ENCODE data around the gene PLK1. TPM values are rescaled to one million over a fixed set of nuclear protein-coding genes. Genes with fewer than 3 reads are reported as not detected.

Gene PLK1
- total and polyA plus RNA-seq, 2 of the 13 experiments (the other 11 are each of a cell fraction or from before 2014, with no cell fraction given): 71.5 to 76.3 TPM

DNA sequence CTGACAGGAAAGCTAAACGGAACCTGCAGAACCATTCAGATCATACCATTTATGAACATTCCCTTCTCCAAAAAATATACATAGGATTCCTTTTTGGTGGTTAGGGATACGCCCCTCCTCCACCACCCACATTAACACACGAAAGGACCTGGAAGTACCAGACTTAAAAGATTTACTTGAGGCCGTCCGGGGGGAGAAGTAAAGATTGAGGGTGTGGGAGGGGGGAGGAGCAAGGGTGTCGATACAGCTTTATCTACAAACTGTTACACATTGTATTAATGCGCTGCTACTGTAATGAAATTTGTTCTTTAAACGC lies 38.1 kb upstream of the PLK1 start (continued):
- TF ChIP-seq, protein P1, sequence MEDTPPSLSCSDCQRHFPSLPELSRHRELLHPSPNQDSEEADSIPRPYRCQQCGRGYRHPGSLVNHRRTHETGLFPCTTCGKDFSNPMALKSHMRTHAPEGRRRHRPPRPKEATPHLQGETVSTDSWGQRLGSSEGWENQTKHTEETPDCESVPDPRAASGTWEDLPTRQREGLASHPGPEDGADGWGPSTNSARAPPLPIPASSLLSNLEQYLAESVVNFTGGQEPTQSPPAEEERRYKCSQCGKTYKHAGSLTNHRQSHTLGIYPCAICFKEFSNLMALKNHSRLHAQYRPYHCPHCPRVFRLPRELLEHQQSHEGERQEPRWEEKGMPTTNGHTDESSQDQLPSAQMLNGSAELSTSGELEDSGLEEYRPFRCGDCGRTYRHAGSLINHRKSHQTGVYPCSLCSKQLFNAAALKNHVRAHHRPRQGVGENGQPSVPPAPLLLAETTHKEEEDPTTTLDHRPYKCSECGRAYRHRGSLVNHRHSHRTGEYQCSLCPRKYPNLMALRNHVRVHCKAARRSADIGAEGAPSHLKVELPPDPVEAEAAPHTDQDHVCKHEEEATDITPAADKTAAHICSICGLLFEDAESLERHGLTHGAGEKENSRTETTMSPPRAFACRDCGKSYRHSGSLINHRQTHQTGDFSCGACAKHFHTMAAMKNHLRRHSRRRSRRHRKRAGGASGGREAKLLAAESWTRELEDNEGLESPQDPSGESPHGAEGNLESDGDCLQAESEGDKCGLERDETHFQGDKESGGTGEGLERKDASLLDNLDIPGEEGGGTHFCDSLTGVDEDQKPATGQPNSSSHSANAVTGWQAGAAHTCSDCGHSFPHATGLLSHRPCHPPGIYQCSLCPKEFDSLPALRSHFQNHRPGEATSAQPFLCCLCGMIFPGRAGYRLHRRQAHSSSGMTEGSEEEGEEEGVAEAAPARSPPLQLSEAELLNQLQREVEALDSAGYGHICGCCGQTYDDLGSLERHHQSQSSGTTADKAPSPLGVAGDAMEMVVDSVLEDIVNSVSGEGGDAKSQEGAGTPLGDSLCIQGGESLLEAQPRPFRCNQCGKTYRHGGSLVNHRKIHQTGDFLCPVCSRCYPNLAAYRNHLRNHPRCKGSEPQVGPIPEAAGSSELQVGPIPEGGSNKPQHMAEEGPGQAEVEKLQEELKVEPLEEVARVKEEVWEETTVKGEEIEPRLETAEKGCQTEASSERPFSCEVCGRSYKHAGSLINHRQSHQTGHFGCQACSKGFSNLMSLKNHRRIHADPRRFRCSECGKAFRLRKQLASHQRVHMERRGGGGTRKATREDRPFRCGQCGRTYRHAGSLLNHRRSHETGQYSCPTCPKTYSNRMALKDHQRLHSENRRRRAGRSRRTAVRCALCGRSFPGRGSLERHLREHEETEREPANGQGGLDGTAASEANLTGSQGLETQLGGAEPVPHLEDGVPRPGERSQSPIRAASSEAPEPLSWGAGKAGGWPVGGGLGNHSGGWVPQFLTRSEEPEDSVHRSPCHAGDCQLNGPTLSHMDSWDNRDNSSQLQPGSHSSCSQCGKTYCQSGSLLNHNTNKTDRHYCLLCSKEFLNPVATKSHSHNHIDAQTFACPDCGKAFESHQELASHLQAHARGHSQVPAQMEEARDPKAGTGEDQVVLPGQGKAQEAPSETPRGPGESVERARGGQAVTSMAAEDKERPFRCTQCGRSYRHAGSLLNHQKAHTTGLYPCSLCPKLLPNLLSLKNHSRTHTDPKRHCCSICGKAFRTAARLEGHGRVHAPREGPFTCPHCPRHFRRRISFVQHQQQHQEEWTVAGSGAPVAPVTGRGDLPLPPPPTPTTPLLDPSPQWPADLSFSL (CRISPR knock-in tag; IDR thresholded peaks at IDR 0.05): 0 out of 2 replicates have a peak, but pooled peaks have one; percentile 10
- TF ChIP-seq ZBTB3 (CRISPR knock-in tag; IDR thresholded peaks at IDR 0.05; ENCODE audit: borderline replicate concordance, low read depth): peak; percentile 17; the same call in 1 of the 2 replicates
- no peak for TF ChIP-seq ZNF782 (CRISPR knock-in tag; IDR thresholded peaks at IDR 0.05; ENCODE audit: borderline replicate concordance)
- no peak for TF ChIP-seq ZNF747 (CRISPR knock-in tag; IDR thresholded peaks at IDR 0.05; ENCODE audit: borderline replicate concordance)
- no peak for TF ChIP-seq ZNF598 (CRISPR knock-in tag; IDR thresholded peaks at IDR 0.05; ENCODE audit: borderline replicate concordance)
- peak; percentile 18; the same call in 1 of the 2 replicates for TF ChIP-seq ZNF101 (CRISPR knock-in tag; IDR thresholded peaks at IDR 0.05; ENCODE audit: borderline replicate concordance, low read depth)
- no peak for TF ChIP-seq STAT5B (CRISPR knock-in tag; IDR thresholded peaks at IDR 0.05)
- no peak for TF ChIP-seq MXI1 (IDR thresholded peaks at IDR 0.05; ENCODE audit: borderline replicate concordance, low read depth, low read length)
- TF ChIP-seq ZNF124 (CRISPR knock-in tag; IDR thresholded peaks at IDR 0.05): no peak
- TF ChIP-seq ZNF44 (CRISPR knock-in tag; IDR thresholded peaks at IDR 0.05): no peak
- TF ChIP-seq, protein P2, sequence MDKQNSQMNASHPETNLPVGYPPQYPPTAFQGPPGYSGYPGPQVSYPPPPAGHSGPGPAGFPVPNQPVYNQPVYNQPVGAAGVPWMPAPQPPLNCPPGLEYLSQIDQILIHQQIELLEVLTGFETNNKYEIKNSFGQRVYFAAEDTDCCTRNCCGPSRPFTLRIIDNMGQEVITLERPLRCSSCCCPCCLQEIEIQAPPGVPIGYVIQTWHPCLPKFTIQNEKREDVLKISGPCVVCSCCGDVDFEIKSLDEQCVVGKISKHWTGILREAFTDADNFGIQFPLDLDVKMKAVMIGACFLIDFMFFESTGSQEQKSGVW (CRISPR knock-in tag; IDR thresholded peaks at IDR 0.05; ENCODE audit: borderline replicate concordance): peak; percentile 64; the same call in 1 of the 2 replicates
- no peak for TF ChIP-seq XRCC5 (optimal IDR thresholded peaks at IDR 0.05; ENCODE audit: low read length)
- TF ChIP-seq RARA (CRISPR knock-in tag; IDR thresholded peaks at IDR 0.05): no peak
- TF ChIP-seq ZMYM3 (CRISPR knock-in tag; IDR thresholded peaks at IDR 0.05): no peak
- TF ChIP-seq, protein P3, sequence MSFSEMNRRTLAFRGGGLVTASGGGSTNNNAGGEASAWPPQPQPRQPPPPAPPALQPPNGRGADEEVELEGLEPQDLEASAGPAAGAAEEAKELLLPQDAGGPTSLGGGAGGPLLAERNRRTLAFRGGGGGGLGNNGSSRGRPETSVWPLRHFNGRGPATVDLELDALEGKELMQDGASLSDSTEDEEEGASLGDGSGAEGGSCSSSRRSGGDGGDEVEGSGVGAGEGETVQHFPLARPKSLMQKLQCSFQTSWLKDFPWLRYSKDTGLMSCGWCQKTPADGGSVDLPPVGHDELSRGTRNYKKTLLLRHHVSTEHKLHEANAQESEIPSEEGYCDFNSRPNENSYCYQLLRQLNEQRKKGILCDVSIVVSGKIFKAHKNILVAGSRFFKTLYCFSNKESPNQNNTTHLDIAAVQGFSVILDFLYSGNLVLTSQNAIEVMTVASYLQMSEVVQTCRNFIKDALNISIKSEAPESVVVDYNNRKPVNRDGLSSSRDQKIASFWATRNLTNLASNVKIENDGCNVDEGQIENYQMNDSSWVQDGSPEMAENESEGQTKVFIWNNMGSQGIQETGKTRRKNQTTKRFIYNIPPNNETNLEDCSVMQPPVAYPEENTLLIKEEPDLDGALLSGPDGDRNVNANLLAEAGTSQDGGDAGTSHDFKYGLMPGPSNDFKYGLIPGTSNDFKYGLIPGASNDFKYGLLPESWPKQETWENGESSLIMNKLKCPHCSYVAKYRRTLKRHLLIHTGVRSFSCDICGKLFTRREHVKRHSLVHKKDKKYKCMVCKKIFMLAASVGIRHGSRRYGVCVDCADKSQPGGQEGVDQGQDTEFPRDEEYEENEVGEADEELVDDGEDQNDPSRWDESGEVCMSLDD (CRISPR knock-in tag; IDR thresholded peaks at IDR 0.05; ENCODE audit: borderline replicate concordance): no peak
- no peak for TF ChIP-seq ZNF543 (CRISPR knock-in tag; IDR thresholded peaks at IDR 0.05)
- TF ChIP-seq, protein P4, sequence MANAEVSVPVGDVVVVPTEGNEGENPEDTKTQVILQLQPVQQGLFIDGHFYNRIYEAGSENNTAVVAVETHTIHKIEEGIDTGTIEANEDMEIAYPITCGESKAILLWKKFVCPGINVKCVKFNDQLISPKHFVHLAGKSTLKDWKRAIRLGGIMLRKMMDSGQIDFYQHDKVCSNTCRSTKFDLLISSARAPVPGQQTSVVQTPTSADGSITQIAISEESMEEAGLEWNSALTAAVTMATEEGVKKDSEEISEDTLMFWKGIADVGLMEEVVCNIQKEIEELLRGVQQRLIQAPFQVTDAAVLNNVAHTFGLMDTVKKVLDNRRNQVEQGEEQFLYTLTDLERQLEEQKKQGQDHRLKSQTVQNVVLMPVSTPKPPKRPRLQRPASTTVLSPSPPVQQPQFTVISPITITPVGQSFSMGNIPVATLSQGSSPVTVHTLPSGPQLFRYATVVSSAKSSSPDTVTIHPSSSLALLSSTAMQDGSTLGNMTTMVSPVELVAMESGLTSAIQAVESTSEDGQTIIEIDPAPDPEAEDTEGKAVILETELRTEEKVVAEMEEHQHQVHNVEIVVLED (CRISPR knock-in tag; IDR thresholded peaks at IDR 0.05; ENCODE audit: borderline replicate concordance): no peak
- no peak for TF ChIP-seq NFIC (IDR thresholded peaks at IDR 0.05; ENCODE audit: low read length)
- TF ChIP-seq ZNF564 (CRISPR knock-in tag; IDR thresholded peaks at IDR 0.05): no peak
- no peak for TF ChIP-seq JUNB (CRISPR knock-in tag; IDR thresholded peaks at IDR 0.05; ENCODE audit: borderline replicate concordance)

All from HepG2 (cell line).